ENCODE data around the gene MLLT3. TPM values are rescaled to one million over a fixed set of nuclear protein-coding genes. Genes with fewer than 3 reads are reported as not detected.

MLLT3 gene
- total and polyA plus RNA-seq, 2 of the 8 experiments (the other 6 are each of a cell fraction or from before 2014, with no cell fraction given) = 5.9 to 9.6 TPM

DNA sequence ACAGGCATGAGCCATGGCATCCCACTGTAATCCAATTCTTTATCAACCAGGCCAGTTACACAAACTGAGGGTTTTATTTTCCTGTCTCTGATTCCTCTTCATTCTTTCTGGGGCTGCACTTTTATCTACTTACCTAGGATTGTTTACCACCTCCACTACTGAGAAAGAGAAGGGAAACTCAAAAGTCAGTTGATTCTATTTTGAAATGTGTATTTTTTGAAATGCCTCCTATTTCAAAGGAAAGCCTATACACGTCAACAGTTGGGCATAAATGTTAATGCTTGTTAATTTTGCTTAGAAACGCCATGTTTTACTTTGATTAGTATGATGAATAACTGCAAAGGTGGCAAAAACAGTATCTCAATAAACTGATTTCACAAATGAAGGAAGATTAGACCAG lies 92.5 kb downstream of the MLLT3 start (continued):
- TF ChIP-seq FOSL1 (IDR thresholded peaks at IDR 0.05; ENCODE audit: insufficient read depth, low read depth, low read length) = no peak
- TF ChIP-seq JUN (IDR thresholded peaks at IDR 0.05; ENCODE audit: low read depth, low read length) = no peak
- no peak for TF ChIP-seq CBX5 (IDR thresholded peaks at IDR 0.05; ENCODE audit: low read depth, low read length)
- no peak for TF ChIP-seq KDM5A (IDR thresholded peaks at IDR 0.05; ENCODE audit: low read length)
- no peak for TF ChIP-seq KDM1A (IDR thresholded peaks at IDR 0.05; ENCODE audit: borderline replicate concordance, low read length)

Measured in H1 (cell line).